Thoracic aorta endothelial cell (primary cell): ENCODE data around the gene LENG8. TPM values are rescaled to one million over a fixed set of nuclear protein-coding genes. Genes with fewer than 3 reads are reported as not detected.

ENCODE experiments used
- small RNA-seq: library from RNA; depleted of rRNA; stranded (forward); fragments of <200 nt; gene quantifications from one replicate; pipeline ENCODE3, GENCODE V24; 2012
- total RNA-seq: library from RNA; depleted of rRNA; stranded (reverse); fragments of >200 nt; gene quantifications from 2 replicates; pipeline ENCODE4 v1.2.3, GENCODE V29; 2012

Gene LENG8
- total RNA-seq = 46.4 and 74.3 TPM in 2 replicates

DNA sequence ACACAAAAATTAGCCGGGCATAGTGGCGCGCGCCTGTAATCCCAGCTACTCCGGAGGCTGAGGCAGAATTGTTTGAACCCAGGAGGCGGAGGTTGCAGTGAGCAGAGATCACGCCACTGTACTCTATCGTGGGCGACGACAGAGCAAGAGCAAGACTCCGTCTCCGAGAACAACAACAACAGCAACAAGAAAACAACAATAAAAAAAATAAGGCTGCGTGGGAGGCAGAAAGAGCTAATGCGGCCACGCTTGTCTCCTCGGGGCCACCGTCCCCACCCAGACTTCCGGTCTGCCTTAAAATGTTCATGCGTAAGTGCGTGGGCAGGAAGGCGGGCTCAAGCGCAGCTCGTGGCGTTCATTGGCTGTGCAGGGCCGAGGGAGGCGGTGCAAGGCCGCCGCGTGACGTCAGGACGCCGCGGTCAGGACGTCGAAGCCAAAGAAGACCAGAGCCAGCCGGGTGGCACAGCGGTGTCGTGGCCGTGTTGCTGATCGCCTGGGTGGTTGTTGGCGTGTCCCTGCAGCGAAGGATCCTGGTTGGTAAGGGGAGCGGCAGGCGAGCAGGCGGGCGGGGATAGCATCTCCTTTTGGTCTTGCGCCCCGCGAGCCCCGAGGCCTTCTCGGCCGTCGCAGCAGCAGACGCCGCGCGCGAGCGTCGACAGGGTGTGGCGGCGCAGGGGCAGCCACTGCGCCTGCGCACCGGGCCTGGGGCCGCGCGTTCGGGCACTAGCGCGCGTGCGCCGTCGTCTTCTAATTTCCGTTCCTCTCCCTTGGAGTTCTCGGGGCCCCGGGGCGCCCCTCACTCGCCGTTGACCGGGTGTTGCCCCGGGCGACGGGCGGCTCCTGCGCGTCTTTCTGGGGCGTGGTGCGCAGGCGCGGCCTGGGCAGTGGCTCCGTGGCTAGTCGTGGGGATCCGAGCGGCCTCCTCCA, at the start of gene LENG8:
Gene LENG8, plus strand, starts transcription at position 426 of the 927 bp plus-strand sequence. CDS start 2,146 bp downstream, outside the sequence.

DNA sequence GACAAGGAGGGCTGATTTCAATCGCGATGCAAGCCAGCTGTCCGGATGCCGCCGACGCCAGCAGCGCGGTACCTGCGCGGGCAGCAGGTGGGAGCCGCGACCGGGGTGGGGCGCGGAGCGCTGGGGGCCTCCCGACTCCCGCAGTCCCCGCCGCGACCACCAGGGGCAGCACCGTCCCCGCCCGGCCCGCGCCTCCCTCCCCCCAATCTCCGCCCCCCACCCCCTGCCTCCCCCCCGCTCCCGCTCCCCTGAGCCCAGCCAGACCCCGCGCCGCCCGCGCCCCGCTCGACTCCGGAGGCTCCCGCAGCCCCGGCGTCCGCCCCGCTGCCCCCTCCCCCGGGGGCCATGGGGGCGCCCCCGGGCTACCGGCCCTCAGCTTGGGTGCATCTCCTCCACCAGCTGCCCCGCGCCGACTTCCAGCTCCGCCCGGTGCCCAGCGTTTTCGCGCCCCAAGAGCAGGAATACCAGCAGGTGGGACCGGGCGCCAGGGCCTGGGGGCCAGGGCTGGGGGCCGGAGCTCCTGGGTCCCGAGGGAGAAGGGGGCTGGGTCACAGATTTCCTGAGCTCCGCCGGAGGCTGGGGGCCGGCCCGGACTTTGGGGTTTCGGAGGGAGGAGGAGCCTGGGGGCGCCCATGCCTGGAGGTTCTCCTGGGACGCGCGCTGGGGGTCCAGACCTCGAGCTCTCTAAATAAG, 33.6 kb upstream of the LENG8 start, which contains the start of gene TTYH1:
Gene TTYH1, plus strand, starts transcription at position 257 of the 693 bp plus-strand sequence. Its CDS starts 89 bp downstream, at position 346.

DNA sequence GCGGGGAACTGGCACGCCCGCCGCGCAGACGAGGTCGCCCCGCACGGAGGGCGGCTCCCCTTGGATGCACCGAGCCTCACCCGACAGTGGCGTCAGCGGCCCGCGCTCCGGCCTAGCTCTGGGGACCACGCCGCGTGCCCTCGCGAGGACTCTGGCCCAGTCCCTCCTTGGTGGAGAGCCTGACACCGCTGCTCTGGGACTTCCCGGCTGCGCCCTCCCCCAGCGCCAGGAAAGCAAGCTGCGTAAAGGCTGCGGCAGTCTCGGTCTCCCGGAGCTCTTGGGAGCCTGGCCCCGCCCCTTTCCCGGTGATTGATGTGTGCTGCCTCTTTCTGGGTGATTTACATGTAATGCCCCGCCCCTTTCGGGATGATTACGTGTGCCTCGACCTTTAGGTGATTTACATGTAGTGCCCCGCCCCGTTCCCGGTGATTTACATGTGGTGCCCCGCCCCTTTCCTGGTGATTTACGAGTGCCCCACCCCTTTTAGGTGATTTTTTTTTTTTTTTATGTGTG, 14.6 kb downstream of the LENG8 start, which contains the start of gene LENG9:
Gene LENG9, minus strand, starts transcription at position 248 of the 513 bp plus-strand sequence. CDS start 252 bp downstream, outside the sequence.

DNA sequence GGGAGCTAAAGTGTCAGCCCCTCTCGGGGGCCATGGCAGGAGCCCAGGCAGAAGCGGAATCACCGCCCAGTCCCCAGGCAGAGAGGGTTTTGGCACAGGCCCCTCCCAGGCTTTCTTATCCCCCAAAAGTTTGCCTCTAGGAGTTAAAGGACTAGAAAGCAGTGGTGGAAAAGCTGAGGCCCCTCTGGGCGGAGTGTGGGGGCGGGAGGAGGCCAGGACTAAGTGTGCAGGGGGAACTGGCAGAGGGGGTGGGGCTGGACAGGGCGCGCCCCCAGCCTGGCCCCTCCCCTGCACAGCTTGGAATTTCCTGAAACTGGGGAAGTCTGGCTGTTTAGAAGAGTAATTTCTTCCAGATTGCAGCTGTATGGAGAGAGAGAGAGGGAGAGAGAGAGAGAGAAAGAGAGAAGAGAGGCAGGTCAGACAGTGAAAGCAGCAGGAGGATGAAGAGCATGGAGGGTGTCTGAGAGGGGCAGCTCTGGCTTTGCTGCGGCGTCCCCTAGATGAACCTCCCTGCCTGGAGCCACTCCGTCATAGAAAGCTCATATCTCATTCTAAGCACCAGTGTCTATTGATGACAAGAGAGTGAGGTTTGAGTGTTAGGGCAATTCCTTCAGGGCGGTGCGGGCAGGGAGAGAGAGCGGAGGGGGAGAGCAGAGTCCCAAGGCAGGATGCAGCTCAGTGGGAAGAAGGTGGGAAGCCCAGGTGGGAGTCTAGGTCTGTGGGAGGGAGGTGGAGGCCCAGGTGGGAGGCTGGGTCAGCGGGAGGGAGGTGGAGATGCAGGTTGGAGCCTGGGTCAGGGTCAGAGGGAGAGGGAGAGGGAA, 24.3 kb downstream of the LENG8 start, which contains the start of gene CDC42EP5:
Gene CDC42EP5, minus strand, starts transcription at position 226 of the 821 bp plus-strand sequence. CDS start 7,749 bp downstream, outside the sequence.

DNA sequence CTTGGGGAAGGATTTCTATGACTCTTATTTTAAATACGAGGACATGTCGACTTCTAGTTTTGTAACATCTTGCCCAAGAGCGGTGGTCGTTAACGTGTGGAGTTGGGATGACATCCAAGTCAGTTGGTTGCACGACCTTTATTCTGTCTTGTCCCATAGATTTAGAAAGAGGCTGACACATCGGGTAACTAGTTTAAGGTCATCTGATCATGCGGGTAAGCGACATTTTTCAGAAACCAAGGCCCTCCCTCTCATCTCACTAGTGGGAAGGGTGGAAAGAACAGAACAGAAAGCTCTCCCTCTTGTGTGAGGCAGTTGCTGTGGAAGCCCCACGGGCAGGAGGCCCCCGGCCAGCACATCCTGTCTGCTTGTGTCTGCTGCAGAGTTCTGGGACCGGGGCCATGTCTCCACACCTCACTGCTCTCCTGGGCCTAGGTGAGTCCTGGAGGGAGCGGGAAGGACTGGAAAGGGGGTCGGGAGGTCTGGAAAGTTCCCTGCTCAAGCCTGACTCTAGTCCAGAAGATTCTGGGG, 53.6 kb downstream of the LENG8 start, which contains the start of gene LAIR2:
Gene LAIR2, plus strand, starts transcription at position 314 of the 531 bp plus-strand sequence. Its CDS starts 88 bp downstream, at position 402.

Small RNA genes lying within 50 kb of the gene (small RNA-seq; reads per million reads assigned to genes)
- not detected for gene AC245884.3

Other genes starting within 250 kb of the LENG8 start
- gene RPS9, start 248.3 kb upstream of the LENG8 start, total RNA-seq = 1,424 and 1,587 TPM in 2 replicates
- gene LILRB3, start 226.2 kb upstream of the LENG8 start, total RNA-seq = not detected in 2 replicates
- gene LILRA6, start 206.4 kb upstream of the LENG8 start, total RNA-seq = not detected in 2 replicates
- gene LILRB5, start 191.9 kb upstream of the LENG8 start, total RNA-seq = 0.07 TPM in 1 of 2 replicates, not detected in the other
- gene LILRB2, start 168.1 kb upstream of the LENG8 start, total RNA-seq = not detected in 2 replicates
- not detected in 2 replicates for gene LILRA5, start 136.0 kb upstream of the LENG8 start, total RNA-seq
- not detected in 2 replicates for gene LILRA4, start 110.0 kb upstream of the LENG8 start, total RNA-seq
- not detected in 2 replicates for gene LAIR1, start 84.3 kb upstream of the LENG8 start, total RNA-seq
- not detected in 2 replicates for gene TTYH1, start 33.7 kb upstream of the LENG8 start, total RNA-seq
- gene LENG9, start 14.6 kb downstream of the LENG8 start, total RNA-seq = 3.6 TPM in 2 replicates
- gene CDC42EP5, start 24.1 kb downstream of the LENG8 start, total RNA-seq = 27.1 and 27.4 TPM in 2 replicates
- not detected in 2 replicates for gene LAIR2, start 53.6 kb downstream of the LENG8 start, total RNA-seq
- not detected in 2 replicates for gene LILRA2, start 124.6 kb downstream of the LENG8 start, total RNA-seq
- not detected in 2 replicates for gene LILRA1, start 144.4 kb downstream of the LENG8 start, total RNA-seq
- not detected in 2 replicates for gene LILRB1, start 181.3 kb downstream of the LENG8 start, total RNA-seq
- gene LILRB4, start 213.8 kb downstream of the LENG8 start, total RNA-seq = not detected in 2 replicates